Uterus (tissue), 2 donors: ENCODE data around the gene CSF1R.

Experiments used
- CTCF ChIP-seq, 4 experiments: fragments of 200-600 bp in 2 of 4; fragments of 450-650 bp in 2 of 4; sonication (generic) in 2 of 4; IDR thresholded peaks; one replicate each; pipeline ENCODE4 v1.5.1; 2016 to 2019; ENCODE audit warnings: antibody characterized with exemption in 4 of 4, mild to moderate bottlenecking in 2 of 4, moderate library complexity in 1 of 4
- POLR2A ChIP-seq, 2 donors: fragments of 450-650 bp; IDR thresholded peaks; one replicate each; pipeline ENCODE4 v1.6.1; 2016; ENCODE audit warnings: antibody characterized with exemption in 2 of 2, mild to moderate bottlenecking in 1 of 2, moderate library complexity in 1 of 2

- TF ChIP-seq POLR2A (IDR thresholded peaks at IDR 0.05) = no peak
- no peak for TF ChIP-seq CTCF (IDR thresholded peaks at IDR 0.05)
These were observed 47.8 kb downstream of the CSF1R start for GRCh38 chr5:150038547-150038946.
